H9 (cell line): ENCODE results near the gene C8G. TPM values are rescaled to one million over a fixed set of nuclear protein-coding genes. Genes with fewer than 3 reads are reported as not detected.

Source experiments
- DNase-seq: peaks from one replicate; pipeline ENCODE4 v3.0.0-alpha.2; 2017
- H2AFZ ChIP-seq: one replicate; pipeline ENCODE4 v1.6.1; 2013; ENCODE audit warnings: mild to moderate bottlenecking, low read length, control low read depth, moderate library complexity
- H2AK5ac ChIP-seq: 2 replicates; pipeline ENCODE4 v1.6.1; 2013; ENCODE audit warnings: low read length, control low read depth, mixed read lengths; ENCODE audit not compliant: insufficient read length
- H2BK120ac ChIP-seq: one replicate; pipeline ENCODE4 v1.6.1; 2013; ENCODE audit warnings: low read depth, mild to moderate bottlenecking, low read length, control low read depth, inconsistent platforms; ENCODE audit not compliant: poor library complexity, severe bottlenecking
- H2BK12ac ChIP-seq: 2 replicates; pipeline ENCODE4 v1.6.1; 2013; ENCODE audit warnings: low read length, control low read depth, mixed read lengths, low read depth; ENCODE audit not compliant: insufficient read length
- H2BK15ac ChIP-seq: 2 replicates; pipeline ENCODE4 v1.6.1; 2013; ENCODE audit warnings: low read depth, low read length, control low read depth
- H2BK20ac ChIP-seq: one replicate; pipeline ENCODE4 v1.6.1; 2013; ENCODE audit warnings: low read depth, mild to moderate bottlenecking, low read length, control low read depth, inconsistent platforms; ENCODE audit not compliant: poor library complexity, severe bottlenecking
- H2BK5ac ChIP-seq: 2 replicates; pipeline ENCODE4 v1.6.1; 2013; ENCODE audit warnings: low read length, control low read depth, mixed read lengths; ENCODE audit not compliant: insufficient read length
- H3K14ac ChIP-seq: 2 replicates; pipeline ENCODE4 v1.6.1; 2013; ENCODE audit warnings: low read length, control low read depth; ENCODE audit not compliant: insufficient read depth
- H3K18ac ChIP-seq: 2 replicates; pipeline ENCODE4 v1.6.1; 2013; ENCODE audit warnings: low read depth, mild to moderate bottlenecking, mixed read lengths, low read length, control low read depth; ENCODE audit not compliant: insufficient read length
- H3K23ac ChIP-seq: 2 replicates; pipeline ENCODE4 v1.6.1; 2013; ENCODE audit warnings: low read length, control low read depth, mixed read lengths, low read depth; ENCODE audit not compliant: insufficient read length
- H3K23me2 ChIP-seq: 2 replicates; pipeline ENCODE4 v1.6.1; 2013; ENCODE audit warnings: low read depth, mild to moderate bottlenecking, mixed read lengths, low read length, control low read depth; ENCODE audit not compliant: insufficient read length, poor library complexity, severe bottlenecking
- H3K27ac ChIP-seq: 2 replicates; pipeline ENCODE4 v1.5.1; 2013; ENCODE audit warnings: low read length, control low read depth, mixed read lengths, low read depth; ENCODE audit not compliant: insufficient read length
- H3K27me3 ChIP-seq: 2 replicates; pipeline ENCODE4 v1.6.1; 2013; ENCODE audit warnings: low read length, control low read depth, inconsistent platforms; ENCODE audit not compliant: insufficient read depth
- H3K4ac ChIP-seq: 2 replicates; pipeline ENCODE4 v1.6.1; 2013; ENCODE audit warnings: low read depth, mild to moderate bottlenecking, control low read depth, inconsistent platforms, low read length, moderate library complexity
- H3K4me1 ChIP-seq: 2 replicates; pipeline ENCODE4 v1.6.1; 2013; ENCODE audit warnings: low read length, control low read depth, inconsistent platforms; ENCODE audit not compliant: insufficient read depth
- H3K4me2 ChIP-seq: 2 replicates; pipeline ENCODE4 v1.6.1; 2013; ENCODE audit warnings: low read length, control low read depth, mixed read lengths; ENCODE audit not compliant: insufficient read length, insufficient read depth
- H3K56ac ChIP-seq: 2 replicates; pipeline ENCODE4 v1.6.1; 2013; ENCODE audit warnings: low read depth, mild to moderate bottlenecking, mixed read lengths, low read length, control low read depth; ENCODE audit not compliant: insufficient read length
- H3K79me1 ChIP-seq: 2 replicates; pipeline ENCODE4 v1.6.1; 2013; ENCODE audit warnings: low read depth, mild to moderate bottlenecking, moderate library complexity, low read length, control low read depth, inconsistent platforms; ENCODE audit not compliant: insufficient read depth, poor library complexity, severe bottlenecking
- H3K79me2 ChIP-seq: 2 replicates; pipeline ENCODE4 v1.6.1; 2013; ENCODE audit warnings: low read length, control low read depth, inconsistent platforms; ENCODE audit not compliant: insufficient read depth
- H3K9ac ChIP-seq: 2 replicates; pipeline ENCODE4 v1.6.1; 2013; ENCODE audit warnings: low read length, control low read depth, mixed read lengths; ENCODE audit not compliant: insufficient read length; ENCODE audit errors: extremely low read depth
- H3K9me3 ChIP-seq: one replicate; pipeline ENCODE4 v1.6.1; 2013; ENCODE audit warnings: low read depth, low read length, inconsistent platforms; ENCODE audit not compliant: control insufficient read depth
- H3T11ph ChIP-seq: one replicate; pipeline ENCODE4 v1.6.1; 2013; ENCODE audit warnings: mild to moderate bottlenecking, low read length, control low read depth, inconsistent platforms
- H4K20me1 ChIP-seq: one replicate; pipeline ENCODE4 v1.6.1; 2013; ENCODE audit not compliant: control insufficient read depth, insufficient read length, insufficient read depth
- H4K5ac ChIP-seq: 2 replicates; pipeline ENCODE4 v1.6.1; 2013; ENCODE audit warnings: low read depth, mild to moderate bottlenecking, mixed read lengths, low read length, control low read depth; ENCODE audit not compliant: insufficient read length
- H4K8ac ChIP-seq: replicated peaks from 2 replicates; pipeline ENCODE4 v1.6.1; 2013; ENCODE audit warnings: low read length, control low read depth, mixed read lengths, low read depth; ENCODE audit not compliant: insufficient read length
- H4K91ac ChIP-seq: 2 replicates; pipeline ENCODE4 v1.6.1; 2013; ENCODE audit warnings: low read depth, mild to moderate bottlenecking, moderate library complexity, mixed read lengths, low read length, control low read depth; ENCODE audit not compliant: insufficient read length
- H3K27ac Mint-ChIP-seq, 3 experiments: 2 replicates in 2 of 3; 3 replicates in 1 of 3; pipeline ENCODE4 v1.8.0; 2020 to 2021; ENCODE audit warnings: mixed read lengths in 3 of 3, mild to moderate bottlenecking in 1 of 3, moderate library complexity in 1 of 3
- H3K27me3 Mint-ChIP-seq: 2 replicates; pipeline ENCODE4 v1.8.0; 2021; ENCODE audit warnings: low read depth, mild to moderate bottlenecking, moderate library complexity, mixed read lengths
- H3K36me3 Mint-ChIP-seq, 3 experiments: 2 replicates in 2 of 3; 3 replicates in 1 of 3; pipeline ENCODE4 v1.8.0; 2020 to 2021; ENCODE audit warnings: low read depth in 3 of 3, mixed read lengths in 3 of 3; ENCODE audit not compliant: insufficient read depth in 1 of 3
- H3K4me1 Mint-ChIP-seq, 2 experiments: 2 replicates each; pipeline ENCODE4 v1.8.0; 2020; ENCODE audit warnings: mixed read lengths in 2 of 2
- H3K4me3 Mint-ChIP-seq, 2 experiments: 2 replicates in 1 of 2; 3 replicates in 1 of 2; pipeline ENCODE4 v1.8.0; 2020 to 2021; ENCODE audit warnings: mild to moderate bottlenecking in 2 of 2, mixed read lengths in 2 of 2, moderate library complexity in 1 of 2
- H3K9me3 Mint-ChIP-seq, 2 experiments: 2 replicates in 1 of 2; 3 replicates in 1 of 2; pipeline ENCODE4 v1.8.0; 2020; ENCODE audit warnings: mild to moderate bottlenecking in 2 of 2, mixed read lengths in 2 of 2, moderate library complexity in 1 of 2
- WGBS: extraction: QIAGEN DNeasy Blood & Tissue Kit; methylation state at CpG from one replicate; pipeline ENCODE4 v1.1.7; 2013; ENCODE audit warnings: missing lambda C conversion rate, low lambda C conversion rate, mixed read lengths; ENCODE audit not compliant: insufficient read length; ENCODE audit errors: extremely low coverage; 5-methylcytosine and 5-hydroxymethylcytosine counted together
- total RNA-seq: library from RNA; stranded (reverse); gene quantifications from 2 replicates; pipeline ENCODE4 v1.2.1, GENCODE V29; 2021
- TF ChIP-seq, protein P1 (sequence below): fragments of 200-600 bp; sonication (generic); conservative IDR thresholded peaks from 3 replicates; pipeline ENCODE4 v1.8.0; 2021; ENCODE audit warnings: antibody characterized with exemption, mild to moderate bottlenecking

Gene C8G
- total RNA-seq, 1 experiment from 2014 or later, result 0.96 TPM

DNA sequence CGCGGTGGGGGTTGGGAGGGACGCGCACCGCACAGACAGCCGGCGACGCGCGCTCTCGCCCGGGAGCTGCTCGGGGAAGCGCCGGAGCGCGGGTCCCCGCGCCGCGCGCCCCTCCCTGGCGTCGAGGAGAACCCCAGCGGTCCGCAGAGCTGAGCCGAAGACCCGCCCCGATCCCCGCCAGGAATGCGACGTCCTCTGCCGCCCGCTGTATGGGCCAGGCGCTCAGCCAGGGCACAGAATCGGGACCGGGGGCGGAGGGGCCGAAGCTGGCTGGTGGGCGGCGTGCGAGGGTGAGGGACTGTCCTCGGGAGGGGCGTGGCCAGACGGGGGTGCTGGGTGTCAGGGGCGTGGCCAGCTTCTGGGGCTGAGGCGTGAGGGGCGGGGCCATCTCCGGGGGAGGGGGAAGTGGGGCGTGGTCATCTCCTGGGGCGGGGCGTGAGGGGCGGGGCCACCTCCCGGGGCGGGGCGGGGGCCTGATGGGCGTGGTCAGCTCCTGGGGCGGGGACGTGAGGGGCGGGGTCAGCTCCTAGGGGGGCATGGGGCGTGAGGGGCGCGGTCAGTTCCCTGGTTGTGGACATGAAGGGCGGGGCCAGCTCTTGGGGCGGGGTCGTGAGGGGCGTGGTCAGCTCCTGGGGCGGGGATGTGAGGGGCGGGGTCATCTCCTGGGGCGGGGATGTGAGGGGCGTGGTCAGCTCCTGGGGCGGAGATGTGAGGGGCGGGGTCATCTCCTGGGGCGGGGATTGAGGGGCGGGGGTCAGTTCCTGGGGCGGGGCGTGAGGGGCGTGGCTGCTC is 33.2 kb downstream of the C8G start:
- H3K4me2 ChIP-seq, result peak overlapping the region; percentile 59
- no peak overlapping the region for H2BK12ac ChIP-seq
- no peak overlapping the region for H2BK5ac ChIP-seq
- peaks cover 9% of the 10 kb centered on the region for H3K23me2 ChIP-seq
- H4K91ac ChIP-seq, result no peak overlapping the region
- Mint-ChIP-seq H3K4me1 (peaks cover 2 to 16% of the 10 kb centered on the region in 2 experiments), H3K36me3 (peaks cover 0 to 3% (median 0%) of the 10 kb centered on the region in 3 experiments; a peak in 1 of 7 replicates), H3K4me3 (peak overlapping the region; percentile 54 to 78), H3K9me3 (no peaks in the 10 kb centered on the region), H3K27me3 (peaks cover 7% of the 10 kb centered on the region), H3K27ac (no peak overlapping the region)
- no peaks in the 10 kb centered on the region for H4K20me1 ChIP-seq
- peak overlapping the region; percentile 41; the same call in 1 of the 2 replicates for H3K14ac ChIP-seq
- H3K23ac ChIP-seq, result no peak overlapping the region
- peak overlapping the region; percentile 65 for H3K18ac ChIP-seq
- H2BK20ac ChIP-seq, result no peak overlapping the region
- no peaks in the 10 kb centered on the region for H3K9me3 ChIP-seq
- no peak overlapping the region for H2AFZ ChIP-seq
- no peaks in the 10 kb centered on the region for H3K79me1 ChIP-seq
- no peak overlapping the region for H4K5ac ChIP-seq
- no peak overlapping the region for H3K27ac ChIP-seq
- WGBS, result no CpG with 5 or more reads among the region's 78 CpGs
- TF ChIP-seq, protein P1, sequence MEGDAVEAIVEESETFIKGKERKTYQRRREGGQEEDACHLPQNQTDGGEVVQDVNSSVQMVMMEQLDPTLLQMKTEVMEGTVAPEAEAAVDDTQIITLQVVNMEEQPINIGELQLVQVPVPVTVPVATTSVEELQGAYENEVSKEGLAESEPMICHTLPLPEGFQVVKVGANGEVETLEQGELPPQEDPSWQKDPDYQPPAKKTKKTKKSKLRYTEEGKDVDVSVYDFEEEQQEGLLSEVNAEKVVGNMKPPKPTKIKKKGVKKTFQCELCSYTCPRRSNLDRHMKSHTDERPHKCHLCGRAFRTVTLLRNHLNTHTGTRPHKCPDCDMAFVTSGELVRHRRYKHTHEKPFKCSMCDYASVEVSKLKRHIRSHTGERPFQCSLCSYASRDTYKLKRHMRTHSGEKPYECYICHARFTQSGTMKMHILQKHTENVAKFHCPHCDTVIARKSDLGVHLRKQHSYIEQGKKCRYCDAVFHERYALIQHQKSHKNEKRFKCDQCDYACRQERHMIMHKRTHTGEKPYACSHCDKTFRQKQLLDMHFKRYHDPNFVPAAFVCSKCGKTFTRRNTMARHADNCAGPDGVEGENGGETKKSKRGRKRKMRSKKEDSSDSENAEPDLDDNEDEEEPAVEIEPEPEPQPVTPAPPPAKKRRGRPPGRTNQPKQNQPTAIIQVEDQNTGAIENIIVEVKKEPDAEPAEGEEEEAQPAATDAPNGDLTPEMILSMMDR, result no peak
- H3K27me3 ChIP-seq, result no peaks in the 10 kb centered on the region
- H3K4ac ChIP-seq, result no peak overlapping the region
- H2BK120ac ChIP-seq, result no peak overlapping the region
- peak; percentile 94 for DNase-seq
- H3K56ac ChIP-seq, result no peak overlapping the region
- H4K8ac ChIP-seq, result no peak overlapping the region
- H3T11ph ChIP-seq, result no peak overlapping the region
- no peak overlapping the region for H3K9ac ChIP-seq
- H2AK5ac ChIP-seq, result no peak overlapping the region
- H3K79me2 ChIP-seq, result no peaks in the 10 kb centered on the region
- no peak overlapping the region for H2BK15ac ChIP-seq
- no peaks in the 10 kb centered on the region; the same call in 1 of the 2 replicates for H3K4me1 ChIP-seq
